NCI-H2227 treated with DMSO at 0.1 percent for 48 hours (cell line): ENCODE data around the gene PLA2G4E.

ENCODE experiments used
- DNase-seq: peaks from one replicate; lab custom pipeline; 2025; lab: John Stamatoyannopoulos, UW

PLA2G4E gene

DNA sequence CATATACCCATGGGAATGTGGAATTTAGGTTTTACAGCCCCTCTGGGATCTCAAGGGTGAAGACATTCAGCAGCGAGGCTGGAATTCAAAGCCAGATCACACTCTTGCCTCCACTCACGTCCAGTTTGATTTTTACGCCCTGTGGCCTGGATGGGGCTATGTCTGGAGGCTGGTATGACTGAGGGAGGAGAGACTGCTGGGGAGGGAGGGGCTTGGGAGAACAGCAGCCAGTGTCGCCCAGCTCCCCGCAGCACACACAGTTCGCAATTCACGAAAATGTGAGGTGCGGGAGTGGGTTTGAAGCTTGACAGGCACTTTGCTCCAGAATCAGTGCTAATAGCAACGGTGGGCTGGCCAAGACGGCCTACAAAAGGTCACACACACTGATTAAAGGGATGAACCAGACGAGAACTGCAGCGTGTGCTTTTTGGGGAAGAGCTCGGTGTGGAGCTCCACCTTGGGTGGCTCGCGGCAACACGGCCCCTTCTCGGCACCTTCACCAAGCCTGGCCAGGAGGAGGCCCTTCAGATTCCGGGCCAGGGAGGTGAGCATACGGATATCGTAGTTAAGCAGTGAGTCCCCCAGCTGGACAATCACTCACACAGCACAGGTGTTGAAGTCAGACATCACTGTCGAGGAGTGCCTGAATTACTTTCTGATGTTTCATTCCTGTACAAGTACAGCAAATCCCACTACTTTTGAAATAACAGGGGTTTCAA, 64.9 kb downstream of the PLA2G4E start:
- no peak for DNase-seq

DNA sequence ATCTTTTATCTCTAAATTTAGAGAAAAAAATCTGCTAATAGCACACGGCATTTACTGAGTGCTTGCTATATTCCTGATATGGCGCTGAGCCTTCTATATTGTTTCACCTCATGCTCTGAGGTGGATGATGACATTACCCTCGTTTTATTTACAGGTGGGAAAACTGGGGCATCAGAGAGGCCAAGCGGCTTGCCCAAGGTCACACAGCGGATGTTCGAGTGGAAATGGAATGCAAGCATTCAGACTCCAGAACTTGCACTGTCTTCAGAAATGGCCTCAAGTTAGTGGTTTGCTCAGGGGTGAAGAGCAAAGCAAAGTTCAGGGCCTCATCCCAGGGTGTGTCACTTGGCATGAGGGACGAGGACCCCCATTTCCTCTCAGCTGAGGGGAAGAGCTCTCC, 65.7 kb downstream of the PLA2G4E start:
- DNase-seq, result no peak

DNA sequence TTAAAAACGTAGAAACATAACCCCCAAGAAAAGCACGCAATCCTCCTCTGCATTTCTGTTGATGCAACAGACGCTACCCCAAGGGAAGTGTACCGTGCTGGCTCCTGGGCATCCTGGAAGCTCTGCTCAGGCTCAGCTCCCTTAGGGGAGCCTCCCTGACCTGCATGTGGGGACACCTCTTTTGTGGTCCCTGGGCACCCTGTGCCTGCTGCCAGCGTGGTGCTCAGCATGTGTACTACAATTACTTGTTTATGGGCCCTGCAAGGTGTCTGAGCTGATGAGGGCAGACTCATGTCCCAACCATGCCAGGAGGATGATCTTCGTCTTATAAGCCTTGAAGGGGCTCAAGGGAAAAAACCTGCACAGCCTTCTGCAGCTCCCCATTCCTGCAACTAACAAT, 66.8 kb downstream of the PLA2G4E start:
- DNase-seq, result no peak

DNA sequence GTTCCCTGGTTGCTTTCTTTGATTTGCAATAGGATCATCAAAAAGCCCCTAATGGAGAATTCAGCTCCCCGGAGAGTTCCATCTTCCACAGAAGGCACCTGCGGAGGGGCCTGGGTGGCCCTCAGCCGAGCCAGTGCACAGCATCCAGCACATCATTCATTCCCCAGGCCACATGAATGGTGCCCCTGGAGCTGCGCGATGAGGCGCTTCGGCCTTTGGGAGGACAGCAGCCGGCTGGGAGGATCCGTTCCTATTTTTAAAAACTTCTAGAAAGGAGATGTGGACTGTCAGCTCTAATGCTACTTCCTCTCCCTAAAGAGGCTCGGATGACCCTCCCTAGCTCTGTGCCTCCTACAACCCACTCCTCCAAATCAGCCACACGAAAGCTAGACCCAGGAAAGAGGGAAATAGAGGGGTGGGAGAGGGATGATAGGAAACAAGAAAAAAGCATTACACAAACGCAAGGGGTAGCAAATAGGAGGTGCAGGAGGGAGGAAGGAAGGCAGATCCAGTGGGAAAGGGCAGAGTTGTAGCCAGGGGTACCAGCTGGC, 68.8 kb downstream of the PLA2G4E start:
- no peak for DNase-seq

DNA sequence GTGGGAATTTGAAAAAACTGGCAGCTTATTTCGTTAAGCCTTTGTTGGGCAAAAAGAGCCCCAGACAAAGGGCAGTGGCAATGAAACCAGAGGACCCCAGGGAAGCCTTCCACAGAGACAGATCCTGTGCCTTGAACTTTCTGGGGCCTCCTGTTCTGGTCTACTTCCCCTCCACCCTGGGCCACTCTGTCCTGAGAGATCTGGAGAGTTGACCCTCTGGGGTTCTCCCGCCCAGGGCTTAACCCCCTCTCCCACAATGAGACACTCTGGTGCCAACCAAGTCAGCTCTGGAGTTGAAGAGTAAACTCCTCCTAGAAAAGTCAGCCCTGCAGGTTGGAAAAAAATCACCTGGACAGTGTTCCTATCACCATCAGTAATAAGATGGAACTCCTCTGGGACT, 69.3 kb downstream of the PLA2G4E start:
- DNase-seq, result no peak

- no peak for DNase-seq
Measured at GRCh38 chr15:41950489-41950888, 70.4 kb downstream of the PLA2G4E start.

DNA sequence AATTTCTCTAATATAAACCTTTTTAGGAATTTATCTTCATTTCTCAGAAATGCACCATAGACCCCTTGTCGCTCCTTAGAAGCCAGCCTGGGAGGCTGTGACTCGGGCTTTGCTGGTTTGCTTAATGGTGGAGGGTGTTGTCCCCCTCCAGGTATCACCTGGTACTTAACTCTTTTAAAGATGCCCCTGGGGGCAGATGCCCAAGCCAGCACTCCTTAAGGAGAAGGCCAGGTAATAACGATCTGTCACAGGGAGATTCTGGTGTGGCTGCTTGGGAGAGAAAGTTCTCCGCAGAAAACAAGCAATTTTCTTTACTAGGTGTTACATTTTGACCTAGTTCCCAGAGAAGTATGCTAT, 70.7 kb downstream of the PLA2G4E start:
- no peak for DNase-seq

- no peak for DNase-seq
Measured at GRCh38 chr15:41949401-41950126, 71.3 kb downstream of the PLA2G4E start.

DNA sequence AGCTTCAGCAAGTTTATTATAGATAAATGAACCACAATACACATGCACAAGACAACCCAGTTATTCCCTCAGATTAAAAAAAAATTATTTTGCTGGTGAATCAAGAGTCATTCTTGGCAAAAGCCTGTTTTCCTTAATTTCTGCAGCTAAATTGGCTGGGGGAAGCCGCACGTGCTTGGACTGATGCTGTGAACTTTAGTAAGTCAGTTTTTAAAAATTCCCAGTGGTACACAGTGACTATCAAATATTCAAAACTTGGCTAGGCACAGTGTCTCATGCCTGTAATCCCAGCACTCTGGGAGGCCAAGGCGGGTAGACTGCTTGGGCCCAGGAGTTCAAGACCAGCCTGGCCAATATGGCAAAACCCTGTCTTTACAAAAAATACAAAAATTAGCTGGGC, 72.4 kb downstream of the PLA2G4E start:
- no peak for DNase-seq

DNA sequence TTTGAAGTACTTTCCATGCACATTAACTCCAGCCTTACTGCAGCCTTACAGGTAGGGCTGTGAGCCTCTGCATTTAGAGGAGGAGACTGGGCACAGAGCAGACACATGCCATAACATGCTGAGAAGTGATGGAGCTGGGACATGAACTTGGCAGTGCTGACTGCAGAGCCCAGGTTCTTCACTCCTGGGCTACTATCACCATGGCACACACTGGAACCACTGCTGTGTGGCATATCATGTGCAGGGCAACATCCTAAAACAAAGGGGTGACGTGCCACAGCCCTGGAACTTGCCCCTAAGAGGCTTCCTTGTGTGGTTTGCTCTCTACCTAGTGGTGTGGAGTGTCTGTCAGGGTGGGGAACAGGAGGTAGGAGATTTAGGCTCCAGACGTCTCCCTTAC, 73.9 kb downstream of the PLA2G4E start:
- no peak for DNase-seq

DNA sequence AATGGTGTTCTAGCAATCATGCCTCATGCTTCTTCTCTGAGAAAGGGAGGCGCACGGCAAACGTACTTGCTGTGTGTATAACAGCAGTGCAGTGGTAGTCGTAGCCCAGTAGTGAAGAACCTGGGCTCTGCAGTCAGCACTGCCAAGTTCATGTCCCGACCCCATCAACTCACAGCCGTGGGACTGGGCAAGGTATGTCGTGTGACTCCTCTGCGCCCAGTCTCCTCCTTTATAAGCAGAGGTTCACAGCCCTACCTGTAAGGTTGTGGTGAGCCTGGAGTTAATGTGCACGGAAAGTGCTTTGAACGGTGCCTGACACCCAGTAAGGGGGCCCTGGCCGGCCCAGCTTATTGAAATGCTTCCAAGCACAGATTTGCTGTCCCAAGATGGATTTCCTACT, 75.1 kb downstream of the PLA2G4E start:
- no peak for DNase-seq

DNA sequence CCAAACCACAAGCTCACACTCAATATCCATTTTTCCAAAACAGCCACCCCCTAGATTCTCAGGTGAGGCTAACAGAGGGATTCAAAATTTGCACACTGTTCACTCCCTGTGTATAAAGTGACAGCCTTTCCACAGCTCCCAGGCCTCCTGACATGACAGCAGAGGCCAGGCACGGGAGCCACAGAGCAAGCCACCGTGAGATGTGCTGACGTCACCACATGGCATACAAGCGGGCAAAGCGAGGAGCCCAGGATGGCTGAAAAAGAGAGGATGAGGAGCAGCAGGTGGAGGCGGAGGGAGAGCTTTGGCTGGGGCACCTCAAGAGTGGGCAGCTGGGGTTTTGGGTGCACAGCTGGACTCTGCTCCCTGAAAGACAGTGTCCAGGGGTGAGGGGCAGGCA, 75.6 kb downstream of the PLA2G4E start:
- no peak for DNase-seq

GRCh38 chr15:41944313-41944940, 76.4 kb downstream of the PLA2G4E start:
- no peak for DNase-seq

GRCh38 chr15:41943543-41944312, 77.1 kb downstream of the PLA2G4E start:
- DNase-seq, result no peak

DNA sequence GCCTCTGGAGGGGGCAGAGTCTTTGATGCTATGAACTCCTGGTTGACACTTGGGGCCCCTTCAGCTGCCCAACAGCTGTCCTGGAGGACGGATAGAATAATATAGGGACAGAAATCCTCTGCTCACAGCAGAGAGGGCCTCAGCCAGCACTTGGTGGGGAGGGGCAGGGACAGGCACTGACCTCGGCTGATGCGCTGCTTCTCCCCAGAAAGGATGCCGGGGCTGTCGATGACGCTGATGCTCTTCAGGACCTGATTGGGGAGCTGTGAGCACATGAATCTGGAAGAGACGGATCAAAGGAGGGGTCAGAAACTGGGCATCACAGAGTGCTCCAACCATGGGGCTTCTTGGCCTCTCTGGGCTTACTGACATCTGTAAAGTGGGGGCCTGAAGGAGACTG, 78.0 kb downstream of the PLA2G4E start:
- no peak for DNase-seq

GRCh38 chr15:41941644-41942415, 79.0 kb downstream of the PLA2G4E start:
- no peak for DNase-seq

GRCh38 chr15:41940441-41940857, 80.4 kb downstream of the PLA2G4E start:
- no peak for DNase-seq

- no peak for DNase-seq
Measured at GRCh38 chr15:41939986-41940385, 80.9 kb downstream of the PLA2G4E start.

DNA sequence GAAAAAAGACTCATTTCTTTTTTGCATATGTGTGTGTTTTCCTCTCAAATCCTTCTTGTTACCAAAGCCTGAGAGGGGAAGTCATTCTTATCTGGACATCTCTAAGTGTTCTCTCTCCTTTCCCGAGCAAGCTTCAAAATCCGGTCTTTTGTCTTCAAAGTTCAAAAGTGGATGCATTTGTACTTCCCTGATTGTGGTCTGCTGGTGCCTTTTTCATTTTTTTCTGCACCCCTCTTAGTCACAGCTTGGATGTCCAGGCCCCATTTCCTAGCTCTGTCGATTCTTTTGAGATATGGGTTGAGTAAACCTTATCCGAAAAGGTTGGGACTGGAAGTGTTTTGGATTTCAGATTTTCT, 83.3 kb downstream of the PLA2G4E start:
- no peak for DNase-seq

GRCh38 chr15:41936649-41937567, 83.9 kb downstream of the PLA2G4E start:
- no peak for DNase-seq

DNA sequence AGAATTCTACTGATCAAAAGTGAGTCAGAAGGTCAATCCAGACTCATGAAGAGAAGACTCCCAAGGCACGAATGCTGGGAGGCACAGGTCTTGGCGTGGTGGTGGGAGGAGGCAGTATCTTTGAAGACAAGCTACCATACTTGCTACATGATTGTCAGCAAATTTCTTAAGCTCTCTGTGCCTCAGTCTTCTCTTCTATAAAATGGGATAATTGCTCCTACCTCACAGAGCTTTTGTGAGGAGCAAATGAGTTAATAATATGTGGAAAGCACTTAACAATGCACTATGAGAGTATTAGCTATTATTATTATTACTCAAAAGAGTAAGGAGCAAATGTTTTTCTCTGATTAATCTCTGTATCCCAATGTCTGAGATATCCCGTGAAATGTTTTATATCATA, 84.7 kb downstream of the PLA2G4E start:
- no peak for DNase-seq
